Hepatocyte (in vitro differentiated cells): ENCODE results near the gene ATP13A2.

ENCODE experiments used
- EZH2phosphoT487 ChIP-seq: fragments of 200-600 bp; sonication (generic); IDR thresholded peaks from one replicate; pipeline ENCODE4 v1.6.1; 2018; ENCODE audit warnings: antibody characterized with exemption, mild to moderate bottlenecking, low read depth, moderate library complexity; ENCODE audit not compliant: unreplicated experiment, severe bottlenecking
- TF ChIP-seq, protein P1 (sequence below): fragments of 200-600 bp; sonication (generic); IDR thresholded peaks from 2 replicates; pipeline ENCODE4 v1.5.1; 2016; ENCODE audit warnings: antibody characterized with exemption, mild to moderate bottlenecking; ENCODE audit not compliant: poor library complexity

DNA sequence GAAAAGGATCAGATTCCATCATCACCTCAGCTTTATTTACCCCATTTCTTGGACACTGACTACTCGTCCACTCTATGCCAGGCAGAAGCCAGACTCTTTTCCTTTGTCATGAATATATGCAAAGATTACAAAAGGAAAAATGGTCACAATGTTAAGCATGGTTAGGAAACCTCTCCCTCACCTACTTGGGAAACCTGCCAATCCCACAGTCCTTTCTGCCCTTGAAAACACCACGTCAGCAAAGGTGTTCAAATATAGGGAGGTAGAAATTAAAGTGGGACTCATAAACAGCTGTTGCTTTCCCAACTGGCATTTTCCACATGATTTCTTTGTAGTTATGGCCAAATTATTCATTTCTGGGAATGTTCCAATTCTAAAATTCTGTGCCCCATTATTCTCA lies 16.2 kb upstream of the ATP13A2 start:
- TF ChIP-seq, protein P1, sequence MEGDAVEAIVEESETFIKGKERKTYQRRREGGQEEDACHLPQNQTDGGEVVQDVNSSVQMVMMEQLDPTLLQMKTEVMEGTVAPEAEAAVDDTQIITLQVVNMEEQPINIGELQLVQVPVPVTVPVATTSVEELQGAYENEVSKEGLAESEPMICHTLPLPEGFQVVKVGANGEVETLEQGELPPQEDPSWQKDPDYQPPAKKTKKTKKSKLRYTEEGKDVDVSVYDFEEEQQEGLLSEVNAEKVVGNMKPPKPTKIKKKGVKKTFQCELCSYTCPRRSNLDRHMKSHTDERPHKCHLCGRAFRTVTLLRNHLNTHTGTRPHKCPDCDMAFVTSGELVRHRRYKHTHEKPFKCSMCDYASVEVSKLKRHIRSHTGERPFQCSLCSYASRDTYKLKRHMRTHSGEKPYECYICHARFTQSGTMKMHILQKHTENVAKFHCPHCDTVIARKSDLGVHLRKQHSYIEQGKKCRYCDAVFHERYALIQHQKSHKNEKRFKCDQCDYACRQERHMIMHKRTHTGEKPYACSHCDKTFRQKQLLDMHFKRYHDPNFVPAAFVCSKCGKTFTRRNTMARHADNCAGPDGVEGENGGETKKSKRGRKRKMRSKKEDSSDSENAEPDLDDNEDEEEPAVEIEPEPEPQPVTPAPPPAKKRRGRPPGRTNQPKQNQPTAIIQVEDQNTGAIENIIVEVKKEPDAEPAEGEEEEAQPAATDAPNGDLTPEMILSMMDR = no peak
- no peak for TF ChIP-seq EZH2phosphoT487
